Hepatocyte (in vitro differentiated cells): ENCODE data around the gene CKS1B. TPM values are rescaled to one million over a fixed set of nuclear protein-coding genes. Genes with fewer than 3 reads are reported as not detected.

Source experiments
- DNase-seq: peaks from one replicate; pipeline ENCODE4 v3.0.0-alpha.2; 2016; ENCODE audit warnings: low spot score
- H2AFZ ChIP-seq: fragments of 200-600 bp; sonication (generic); 2 replicates; pipeline ENCODE4 v1.6.0; 2016; ENCODE audit warnings: antibody characterized with exemption, mild to moderate bottlenecking
- H3K27ac ChIP-seq: fragments of 200-600 bp; sonication (generic); 2 replicates; pipeline ENCODE4 v1.5.1; 2016; ENCODE audit warnings: mild to moderate bottlenecking
- H3K27me3 ChIP-seq: fragments of 200-600 bp; sonication (generic); 2 replicates; pipeline ENCODE4 v1.6.1; 2016
- H3K36me3 ChIP-seq: fragments of 200-600 bp; sonication (generic); replicated peaks from 2 replicates; pipeline ENCODE4 v1.5.1; 2016; ENCODE audit warnings: low read depth; ENCODE audit not compliant: insufficient read depth
- H3K4me1 ChIP-seq: fragments of 200-600 bp; sonication (generic); 2 replicates; pipeline ENCODE4 v1.5.1; 2016; ENCODE audit warnings: mild to moderate bottlenecking, moderate library complexity; ENCODE audit not compliant: insufficient read depth
- H3K4me2 ChIP-seq: fragments of 200-600 bp; sonication (generic); 2 replicates; pipeline ENCODE4 v1.6.0; 2016
- H3K4me3 ChIP-seq: fragments of 200-600 bp; sonication (generic); 2 replicates; pipeline ENCODE4 v1.5.1; 2016; ENCODE audit warnings: mild to moderate bottlenecking
- H3K79me2 ChIP-seq: fragments of 200-600 bp; sonication (generic); 2 replicates; pipeline ENCODE4 v1.6.0; 2017; ENCODE audit warnings: mild to moderate bottlenecking
- H3K9me2 ChIP-seq: fragments of 200-600 bp; sonication (generic); replicated peaks from 2 replicates; pipeline ENCODE4 v1.6.0; 2017; ENCODE audit warnings: mild to moderate bottlenecking; ENCODE audit not compliant: insufficient read depth
- H3K9me3 ChIP-seq: fragments of 200-600 bp; sonication (generic); 2 replicates; pipeline ENCODE4 v1.5.1; 2016; ENCODE audit warnings: low read depth, mild to moderate bottlenecking
- H4K20me1 ChIP-seq: fragments of 200-600 bp; sonication (generic); 2 replicates; pipeline ENCODE4 v1.6.0; 2016; ENCODE audit warnings: mild to moderate bottlenecking; ENCODE audit not compliant: insufficient read depth, poor library complexity, severe bottlenecking
- EZH2 ChIP-seq: fragments of 200-600 bp; sonication (generic); IDR thresholded peaks from 2 replicates; pipeline ENCODE4 v1.6.1; 2016; ENCODE audit warnings: antibody characterized with exemption, mild to moderate bottlenecking, borderline replicate concordance
- EZH2phosphoT487 ChIP-seq: fragments of 200-600 bp; sonication (generic); IDR thresholded peaks from one replicate; pipeline ENCODE4 v1.6.1; 2018; ENCODE audit warnings: antibody characterized with exemption, mild to moderate bottlenecking, low read depth, moderate library complexity; ENCODE audit not compliant: unreplicated experiment, severe bottlenecking
- WGBS: methylation state at CpG from one replicate; pipeline ENCODE4 v1.1.6; 2016; ENCODE audit warnings: low lambda C conversion rate; ENCODE audit errors: missing lambda C conversion rate; 5-methylcytosine and 5-hydroxymethylcytosine counted together
- polyA plus RNA-seq: library from polyadenylated mRNA; unstranded; fragments of >200 nt; fragmentation: Nextera tagmentation; extraction: Ambion mirVana; gene quantifications from 2 replicates; pipeline ENCODE4 v1.2.1, GENCODE V29; 2016
- total RNA-seq: library from RNA; depleted of rRNA; stranded (reverse); fragments of >200 nt; gene quantifications from 2 replicates; pipeline ENCODE4 v1.2.3, GENCODE V29; 2014
- TF ChIP-seq, protein P1 (sequence below): fragments of 200-600 bp; sonication (generic); IDR thresholded peaks from 2 replicates; pipeline ENCODE4 v1.5.1; 2016; ENCODE audit warnings: antibody characterized with exemption, mild to moderate bottlenecking; ENCODE audit not compliant: poor library complexity

Gene CKS1B
- total and polyA plus RNA-seq, 2 experiments from 2014 or later = 40.4 to 91.3 TPM

DNA sequence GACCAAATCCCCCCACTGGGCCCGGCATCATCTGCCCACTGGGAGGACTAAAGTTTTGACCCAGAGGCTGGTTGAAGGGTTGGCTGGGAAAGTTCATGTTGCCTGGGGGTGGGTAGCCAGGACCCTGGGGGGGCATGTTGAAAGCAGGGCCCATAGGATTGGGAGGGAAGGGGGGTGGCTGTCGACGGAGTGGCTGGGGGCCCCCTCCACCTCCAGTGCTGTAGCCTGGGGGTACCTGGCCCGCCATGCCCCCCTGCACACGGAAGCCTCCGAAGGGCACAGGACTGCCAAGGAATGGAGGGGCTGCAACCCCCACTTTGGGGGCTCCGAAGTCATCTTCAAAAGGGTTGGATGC, 15.1 kb upstream of the CKS1B start:
- Histone ChIP-seq H3K27ac (no peak overlapping the region), H4K20me1 (no peaks in the 10 kb centered on the region)
- TF ChIP-seq, protein P1, sequence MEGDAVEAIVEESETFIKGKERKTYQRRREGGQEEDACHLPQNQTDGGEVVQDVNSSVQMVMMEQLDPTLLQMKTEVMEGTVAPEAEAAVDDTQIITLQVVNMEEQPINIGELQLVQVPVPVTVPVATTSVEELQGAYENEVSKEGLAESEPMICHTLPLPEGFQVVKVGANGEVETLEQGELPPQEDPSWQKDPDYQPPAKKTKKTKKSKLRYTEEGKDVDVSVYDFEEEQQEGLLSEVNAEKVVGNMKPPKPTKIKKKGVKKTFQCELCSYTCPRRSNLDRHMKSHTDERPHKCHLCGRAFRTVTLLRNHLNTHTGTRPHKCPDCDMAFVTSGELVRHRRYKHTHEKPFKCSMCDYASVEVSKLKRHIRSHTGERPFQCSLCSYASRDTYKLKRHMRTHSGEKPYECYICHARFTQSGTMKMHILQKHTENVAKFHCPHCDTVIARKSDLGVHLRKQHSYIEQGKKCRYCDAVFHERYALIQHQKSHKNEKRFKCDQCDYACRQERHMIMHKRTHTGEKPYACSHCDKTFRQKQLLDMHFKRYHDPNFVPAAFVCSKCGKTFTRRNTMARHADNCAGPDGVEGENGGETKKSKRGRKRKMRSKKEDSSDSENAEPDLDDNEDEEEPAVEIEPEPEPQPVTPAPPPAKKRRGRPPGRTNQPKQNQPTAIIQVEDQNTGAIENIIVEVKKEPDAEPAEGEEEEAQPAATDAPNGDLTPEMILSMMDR = no peak
- no peak for TF ChIP-seq EZH2

DNA sequence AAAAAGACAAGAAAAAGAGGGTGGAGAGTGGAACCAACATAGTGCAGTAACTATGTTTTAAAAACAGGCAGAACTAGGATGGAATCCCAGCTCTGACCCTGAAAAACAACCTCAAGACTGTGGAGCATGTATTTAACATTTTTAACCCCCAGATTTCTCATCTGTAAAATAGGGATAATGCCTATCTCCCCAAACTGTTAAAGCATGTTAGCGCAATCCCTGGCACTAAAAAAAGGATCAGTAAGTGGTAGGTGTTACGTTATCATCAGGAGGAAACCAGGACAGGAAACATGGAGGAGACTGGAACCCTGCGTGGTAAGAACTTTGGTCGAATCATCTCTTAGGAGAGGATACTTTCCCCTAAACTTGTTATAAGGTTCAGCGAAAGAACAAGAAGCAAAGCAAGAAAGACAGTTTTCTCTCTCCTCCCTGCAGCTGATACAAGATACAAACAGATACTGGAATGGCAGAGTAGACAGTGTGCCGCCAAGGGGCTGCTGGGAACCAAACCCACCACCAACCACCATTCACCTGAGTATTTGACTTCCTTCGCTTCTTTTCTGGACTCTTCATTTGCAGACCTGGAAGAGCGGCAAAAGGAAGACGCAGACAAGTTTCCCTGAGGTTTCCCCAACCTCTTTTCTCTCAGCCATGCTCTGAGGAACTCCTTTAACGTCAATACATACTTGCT, 13.9 kb upstream of the CKS1B start:
- Histone ChIP-seq H4K20me1 (no peaks in the 10 kb centered on the region), H3K4me3 (peak overlapping the region; percentile 99), H3K36me3 (no peaks in the 10 kb centered on the region), H3K4me1 (peaks cover 32% of the 10 kb centered on the region), H3K27me3 (no peaks in the 10 kb centered on the region), H2AFZ (peak overlapping the region; percentile 60), H3K9me3 (no peaks in the 10 kb centered on the region), H3K27ac (peak overlapping the region; percentile 100), H3K4me2 (peak overlapping the region; percentile 97), H3K9me2 (no peaks in the 10 kb centered on the region), H3K79me2 (peaks cover 57% of the 10 kb centered on the region)
- 59% methylated on average over 10 of the region's 10 CpGs for WGBS
- no peak for TF ChIP-seq EZH2phosphoT487
- TF ChIP-seq, protein P1 = no peak
- DNase-seq = no peak

More for the DNA sequence above, 15.1 kb upstream of the CKS1B start:
- H3K27me3 ChIP-seq = no peaks in the 10 kb centered on the region
- H3K79me2 ChIP-seq = peaks cover 57% of the 10 kb centered on the region
- no peak for DNase-seq
- peaks cover 38% of the 10 kb centered on the region for H3K4me1 ChIP-seq
- no peak overlapping the region for H3K4me2 ChIP-seq
- no peaks in the 10 kb centered on the region for H3K9me2 ChIP-seq
- H2AFZ ChIP-seq = no peak overlapping the region
- H3K36me3 ChIP-seq = no peaks in the 10 kb centered on the region
- no peak overlapping the region for H3K4me3 ChIP-seq
- no peaks in the 10 kb centered on the region for H3K9me3 ChIP-seq
- WGBS = 100% methylated on average over 6 of the region's 7 CpGs

DNA sequence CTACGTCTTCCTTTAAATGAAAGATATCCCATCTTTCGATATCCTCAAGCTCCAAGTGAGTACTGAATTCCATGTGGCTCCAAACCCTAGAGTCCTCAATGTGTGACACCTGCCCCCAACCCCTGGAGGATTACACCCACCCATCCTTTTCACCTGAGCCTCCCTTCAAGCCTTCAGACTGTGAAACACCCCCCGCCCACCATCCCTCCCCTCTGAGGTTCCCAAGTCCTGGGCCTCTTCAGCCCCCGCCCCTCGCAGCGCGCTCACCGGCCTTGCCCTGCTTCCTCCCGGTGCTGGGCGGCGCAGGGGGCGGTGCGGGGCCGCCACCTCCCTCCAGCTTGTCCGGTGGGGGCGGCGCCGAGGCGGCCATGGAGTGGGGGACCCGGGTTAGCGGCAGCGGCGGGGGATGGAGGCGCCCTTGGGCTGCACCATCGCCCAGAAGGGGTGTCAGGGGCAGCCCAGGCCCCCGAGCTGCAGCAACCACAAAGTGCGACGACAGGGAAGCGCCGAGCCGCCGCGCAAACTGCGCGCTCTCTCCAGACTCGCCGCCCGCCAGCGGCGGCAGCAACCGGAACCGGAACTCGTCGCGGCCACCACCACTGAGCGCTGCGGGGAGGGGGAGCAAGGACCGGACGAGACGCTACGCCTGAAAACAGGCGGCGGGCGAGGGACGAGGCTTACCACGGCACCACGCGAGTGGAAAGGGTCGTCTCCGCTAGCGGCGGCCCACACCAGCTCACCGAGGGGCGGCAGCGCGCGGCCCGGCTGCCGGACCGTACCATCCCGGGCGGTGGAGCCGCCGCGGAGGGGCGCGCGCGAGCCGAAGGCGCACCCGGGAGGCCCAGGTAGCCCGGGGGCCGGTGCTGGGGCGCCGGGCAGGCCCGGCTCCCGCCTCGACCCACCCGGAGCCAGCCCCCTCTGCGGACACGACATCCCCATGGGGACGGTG, 13.0 kb upstream of the CKS1B start, which contains the start of gene PYGO2:
PYGO2 (minus strand) TSS at position 576 of the 949 bp plus-strand sequence; CDS start at position 370, 206 bp downstream.
- TF ChIP-seq EZH2phosphoT487 (no peak), EZH2 (no peak)
- TF ChIP-seq, protein P1 = peak; percentile 79
- H2AFZ ChIP-seq = peak within 1 kb of the TSS; percentile 60
- peak within 1 kb of the TSS; percentile 97 for H3K4me2 ChIP-seq
- DNase-seq = peak; percentile 88
- no peaks in the 10 kb centered on the region for H3K9me3 ChIP-seq
- H3K9me2 ChIP-seq = no peaks in the 10 kb centered on the region
- H3K36me3 ChIP-seq = no peaks in the 10 kb centered on the region
- no peaks in the 10 kb centered on the region for H4K20me1 ChIP-seq
- peaks cover 30% of the 10 kb centered on the region for H3K4me1 ChIP-seq
- H3K4me3 ChIP-seq = peak within 1 kb of the TSS; percentile 99
- no peaks in the 10 kb centered on the region for H3K27me3 ChIP-seq
- H3K27ac ChIP-seq = peak within 1 kb of the TSS; percentile 100
- WGBS = 3% methylated on average over 50 of the region's 93 CpGs
- peaks cover 66% of the 10 kb centered on the region for H3K79me2 ChIP-seq
